Stimulated activated CD4-positive, alpha-beta T cell treated with anti-CD3 and anti-CD28 coated beads, TNF-alpha, amount 100 ng/mL, for 48 hours (primary cell): ENCODE measurements around the gene ATG101.
A peak's percentile ranks its signal among the peaks of the same experiment; 100 is the strongest.

Experiments
- DNase-seq, 3 donors: peaks; one replicate each; pipeline ENCODE4 v3.0.0-alpha.2; 2020; ENCODE audit warnings: low read depth in 3 of 3

The ATG101 gene

GRCh38 chr12:52079576-52080402, 10.0 kb downstream of the ATG101 start, which contains the start of gene SMIM41:
Gene SMIM41 (plus strand): TSS chr12:52079704. CDS start chr12:52079780, 76 bp downstream.
- no peak for DNase-seq

GRCh38 chr12:52080403-52081251, 10.8 kb downstream of the ATG101 start:
- DNase-seq, result no peak

- no peak for DNase-seq
These were observed 11.5 kb downstream of the ATG101 start for GRCh38 chr12:52081263-52081733.

GRCh38 chr12:52082026-52082668, 12.4 kb downstream of the ATG101 start:
- no peak for DNase-seq

- DNase-seq, result no peak
These were observed 12.8 kb downstream of the ATG101 start for GRCh38 chr12:52082669-52082987.

- DNase-seq, result peak; percentile 29 to 56 (median 47)
These were observed 13.3 kb downstream of the ATG101 start for GRCh38 chr12:52082988-52083637.

- no peak for DNase-seq
These were observed 13.8 kb downstream of the ATG101 start for GRCh38 chr12:52083638-52083996.

- DNase-seq, result no peak
These were observed 14.9 kb downstream of the ATG101 start for GRCh38 chr12:52084491-52085231.

GRCh38 chr12:52085682-52086180, 16.0 kb downstream of the ATG101 start:
- DNase-seq, result no peak

GRCh38 chr12:52086366-52086765, 16.6 kb downstream of the ATG101 start:
- no peak for DNase-seq

- DNase-seq, result no peak
These were observed 17.4 kb downstream of the ATG101 start for GRCh38 chr12:52086944-52087835.

- no peak for DNase-seq
These were observed 18.4 kb downstream of the ATG101 start for GRCh38 chr12:52087961-52088820.

- no peak for DNase-seq
These were observed 19.7 kb downstream of the ATG101 start for GRCh38 chr12:52089491-52089890.

- DNase-seq, result no peak
These were observed 20.5 kb downstream of the ATG101 start for GRCh38 chr12:52090291-52090690.

GRCh38 chr12:52091061-52091460, 21.3 kb downstream of the ATG101 start:
- no peak for DNase-seq

- DNase-seq, result no peak
These were observed 22.1 kb downstream of the ATG101 start for GRCh38 chr12:52091869-52092268.

GRCh38 chr12:52093346-52093745, 23.6 kb downstream of the ATG101 start:
- DNase-seq, result no peak

GRCh38 chr12:52096332-52097044, 26.7 kb downstream of the ATG101 start:
- DNase-seq, result no peak
